Raji (cell line): ENCODE data around the gene CCNK.

Source experiments
- POLR2A ChIP-seq: IDR thresholded peaks from 2 replicates; pipeline ENCODE4 v1.6.1; 2011; ENCODE audit warnings: low read depth, low read length, control low read depth; ENCODE audit not compliant: insufficient read depth

Gene CCNK

DNA sequence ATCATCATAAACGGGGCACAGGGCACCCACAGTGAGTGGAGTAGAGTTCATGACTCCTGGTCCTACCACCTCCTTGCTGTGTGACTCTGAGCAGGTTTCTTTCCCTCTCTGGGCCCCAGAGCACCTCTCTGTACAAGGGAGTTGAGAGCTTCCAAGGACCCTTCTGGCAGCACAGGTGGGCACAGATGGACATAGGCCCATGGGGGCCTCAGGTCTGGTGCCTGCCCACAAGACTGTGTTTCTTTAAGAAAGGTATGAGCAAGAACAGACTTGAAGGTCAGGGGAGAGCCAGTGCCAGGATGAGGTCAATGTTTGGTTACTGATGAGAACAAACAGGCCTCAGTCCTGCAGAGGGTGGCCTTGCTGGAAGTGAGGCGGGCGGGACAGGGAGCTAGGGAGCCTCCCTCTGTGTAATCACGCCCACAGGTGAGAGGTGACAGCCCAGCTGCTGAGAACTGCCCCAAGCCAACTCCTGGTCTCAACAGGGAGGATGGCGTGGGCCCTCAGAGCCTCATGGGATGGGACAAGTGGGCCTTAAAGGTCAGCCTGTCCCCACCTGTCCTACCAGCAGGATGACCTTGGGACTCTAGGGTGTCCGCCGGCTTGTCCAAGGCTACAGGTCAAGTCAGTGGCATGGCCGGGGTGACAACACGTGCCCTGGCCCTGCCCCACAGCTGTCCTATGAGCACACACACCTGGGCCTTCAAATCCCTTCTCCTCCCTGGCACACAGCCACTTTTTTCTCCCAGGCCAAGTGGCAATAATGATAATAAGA, 73.7 kb downstream of the CCNK start:
- no peak for TF ChIP-seq POLR2A

GRCh38 chr14:99556134-99556791, 75.1 kb downstream of the CCNK start:
- TF ChIP-seq POLR2A: no peak

DNA sequence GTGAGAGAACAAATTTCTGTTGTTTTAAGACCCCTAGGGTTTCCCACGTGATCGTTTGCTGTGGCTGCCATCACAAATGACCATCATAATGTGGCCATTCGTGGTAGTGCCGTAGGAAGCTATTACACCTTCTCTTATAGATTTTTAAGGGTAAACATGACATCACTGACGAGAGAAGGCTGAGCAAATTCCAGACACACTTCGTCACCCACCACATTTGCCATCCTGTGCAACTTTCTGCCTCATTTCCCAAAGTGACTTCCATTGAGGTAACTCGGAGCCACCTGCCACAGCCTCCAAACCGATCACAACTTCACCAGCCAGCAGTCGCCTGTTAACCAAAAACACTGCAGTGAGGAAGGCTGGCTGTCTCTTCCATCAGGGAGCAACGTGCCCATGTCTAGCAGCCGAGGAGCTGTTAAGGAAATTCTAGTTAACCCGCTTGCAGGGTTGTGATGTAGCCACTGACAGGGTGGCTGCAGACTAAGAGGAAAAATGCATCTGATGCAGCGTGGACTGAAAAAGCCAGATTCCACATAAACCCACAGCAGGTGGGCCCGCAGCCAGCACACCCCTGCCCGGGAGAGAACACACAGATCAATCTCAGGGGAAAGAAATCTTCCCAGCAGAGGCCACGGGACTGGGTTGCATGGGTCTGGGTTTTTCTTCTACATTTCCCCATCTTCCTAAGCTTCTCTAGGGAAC, 78.2 kb downstream of the CCNK start:
- no peak for TF ChIP-seq POLR2A

GRCh38 chr14:99560403-99560802, 79.2 kb downstream of the CCNK start:
- TF ChIP-seq POLR2A: no peak

DNA sequence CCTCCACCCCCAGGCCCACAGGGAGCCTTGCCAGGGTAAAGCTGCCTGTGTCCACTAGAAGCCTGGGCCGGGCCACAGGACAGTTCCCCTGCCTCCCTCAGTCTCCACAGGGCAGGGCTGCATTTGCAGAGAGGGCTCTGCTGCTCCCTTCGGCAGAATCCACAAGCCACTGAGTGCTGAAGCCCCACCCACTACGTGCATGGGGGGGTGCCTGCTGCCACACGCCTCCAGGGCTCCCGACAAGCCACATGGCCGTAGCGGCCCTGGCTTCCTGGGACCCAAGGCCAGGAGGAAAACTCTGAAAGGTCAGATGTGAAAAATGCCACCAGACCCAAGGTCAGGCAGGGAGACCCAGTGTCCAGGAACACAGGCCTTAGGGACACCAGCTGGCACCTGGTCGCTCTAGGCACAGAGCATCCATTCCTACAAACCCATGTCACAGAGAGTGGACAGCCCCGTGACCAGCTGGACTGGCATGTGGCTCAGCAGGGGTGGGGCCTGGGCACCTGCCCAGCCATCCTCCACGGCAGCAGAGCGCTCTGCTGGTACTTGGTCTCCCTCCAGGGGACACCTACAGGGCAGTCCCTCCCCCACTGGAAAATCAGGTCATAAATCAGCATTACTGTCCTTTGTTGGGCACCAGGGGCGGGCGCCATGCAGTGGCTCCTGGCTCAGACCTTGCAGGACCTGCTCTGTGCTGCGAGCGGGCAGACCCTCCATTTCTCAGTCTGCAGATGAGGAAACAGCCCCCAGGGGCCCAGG, 79.9 kb downstream of the CCNK start:
- no peak for TF ChIP-seq POLR2A

GRCh38 chr14:99561864-99562263, 80.7 kb downstream of the CCNK start:
- TF ChIP-seq POLR2A: no peak
